Mucosa of descending colon (tissue), 3 donors: Measurements from ENCODE around the gene MACROH2A1. TPM values are rescaled to one million over a fixed set of nuclear protein-coding genes. Genes with fewer than 3 reads are reported as not detected.

ENCODE experiments used
- ATAC-seq: fragments of 200-7000 bp; cut with Tn5 transposase; one replicate; pipeline ENCODE4 v1.9.1; 2020; ENCODE audit warnings: mild to moderate bottlenecking, moderate library complexity
- DNase-seq, 3 donors: peaks; one replicate each; pipeline ENCODE4 v3.0.0-alpha.2; 2020
- H3K36me3 ChIP-seq: fragments of 200-600 bp; one replicate; pipeline ENCODE4 v1.8.0; 2021; ENCODE audit warnings: low read depth, mild to moderate bottlenecking
- H3K4me1 ChIP-seq: fragments of 200-600 bp; one replicate; pipeline ENCODE4 v1.8.0; 2021; ENCODE audit warnings: low read depth, mild to moderate bottlenecking
- H3K4me3 ChIP-seq: fragments of 200-600 bp; one replicate; pipeline ENCODE4 v1.8.0; 2021; ENCODE audit warnings: mild to moderate bottlenecking
- H3K9me3 ChIP-seq: fragments of 200-600 bp; one replicate; pipeline ENCODE4 v1.8.0; 2021; ENCODE audit warnings: mild to moderate bottlenecking
- CTCF ChIP-seq: fragments of 200-600 bp; IDR thresholded peaks from one replicate; pipeline ENCODE4 v1.8.0; 2022; ENCODE audit warnings: antibody characterized with exemption, mild to moderate bottlenecking
- intact Hi-C, 2 donors: fragments of 100-400 bp; cut with DNase I in 1 of 2; cut with micrococcal nuclease in 1 of 2; formaldehyde crosslinking; loops; one replicate each; pipeline versions ENCODE4 v1.11.0 to v1.11.1; 2022; cut with DNase I, micrococcal nuclease
- total RNA-seq, 3 donors: library from RNA; stranded (reverse); fragmentation: NEBNext Ultra II Directional in 2 of 3; extraction: Animal tissue kit (Norgen Biotek cat#: 25700) in 2 of 3; gene quantifications; one replicate each; pipeline versions ENCODE4 v1.2.1 to v1.2.4, GENCODE V29; 2021 to 2023
- donor health status: DM: no; HTN: no; CAD: no; lungs with moderate emphysema.
- donor health status: DM: no; HTN: no; CAD: no.
- donor health status: DM: no; HTN: yes; CAD: no.

The MACROH2A1 gene
- total RNA-seq, 3 donors from 2014 or later = 170 to 255 (median 243) TPM

GRCh38 chr5:135441919-135442318, 42.9 kb upstream of the MACROH2A1 start:
- Histone ChIP-seq H3K36me3 (no peaks in the 10 kb centered on the region), H3K4me1 (no peaks in the 10 kb centered on the region), H3K9me3 (no peaks in the 10 kb centered on the region), H3K4me3 (no peak overlapping the region)
- intact Hi-C loops = no loop called here
- DNase-seq (no peak), ATAC-seq (no peak)
- TF ChIP-seq CTCF = no peak

- TF ChIP-seq CTCF = no peak
- H3K4me3 ChIP-seq = no peak overlapping the region
- intact Hi-C loops = no loop called here
- no peaks in the 10 kb centered on the region for H3K9me3 ChIP-seq
- ATAC-seq (no peak), DNase-seq (no peak)
- H3K4me1 ChIP-seq = no peaks in the 10 kb centered on the region
- H3K36me3 ChIP-seq = no peaks in the 10 kb centered on the region
Measured at GRCh38 chr5:135441350-135441831, 42.4 kb upstream of the MACROH2A1 start.

GRCh38 chr5:135440916-135441315, 41.9 kb upstream of the MACROH2A1 start:
- intact Hi-C loops = no loop called here
- H3K4me1 ChIP-seq = no peaks in the 10 kb centered on the region
- no peak overlapping the region for H3K4me3 ChIP-seq
- ATAC-seq = no peak
- no peaks in the 10 kb centered on the region for H3K9me3 ChIP-seq
- TF ChIP-seq CTCF = no peak
- no peak for DNase-seq
- no peaks in the 10 kb centered on the region for H3K36me3 ChIP-seq

- no peak overlapping the region for H3K4me3 ChIP-seq
- TF ChIP-seq CTCF = no peak
- no peak for DNase-seq
- intact Hi-C loops = no loop called here
- H3K4me1 ChIP-seq = no peaks in the 10 kb centered on the region
- no peak for ATAC-seq
- no peaks in the 10 kb centered on the region for H3K9me3 ChIP-seq
- no peaks in the 10 kb centered on the region for H3K36me3 ChIP-seq
Measured at GRCh38 chr5:135439231-135440205, 40.5 kb upstream of the MACROH2A1 start.

GRCh38 chr5:135438636-135439221, 39.7 kb upstream of the MACROH2A1 start:
- intact Hi-C loops = no loop called here
- Histone ChIP-seq H3K36me3 (no peaks in the 10 kb centered on the region), H3K9me3 (no peaks in the 10 kb centered on the region), H3K4me3 (no peak overlapping the region), H3K4me1 (no peaks in the 10 kb centered on the region)
- DNase-seq (no peak), ATAC-seq (no peak)
- TF ChIP-seq CTCF = no peak
